Stimulated activated CD8-positive, alpha-beta memory T cell treated with anti-CD3 and anti-CD28 coated beads, Interleukin-12 subunit alpha, Interleukin-12 subunit beta, amount 100 ng/mL, for 4 hours (primary cell): Measurements from ENCODE around the gene CCDC6.
"Not testable (repeated sequence)": the region's sequence is repeated elsewhere in the genome, so short reads cannot be mapped to it uniquely, and the experiment has no call there.

Experiments used
- DNase-seq: peaks from one replicate; pipeline ENCODE4 v3.0.0-alpha.2; 2020; ENCODE audit warnings: low read depth

The CCDC6 gene

DNA sequence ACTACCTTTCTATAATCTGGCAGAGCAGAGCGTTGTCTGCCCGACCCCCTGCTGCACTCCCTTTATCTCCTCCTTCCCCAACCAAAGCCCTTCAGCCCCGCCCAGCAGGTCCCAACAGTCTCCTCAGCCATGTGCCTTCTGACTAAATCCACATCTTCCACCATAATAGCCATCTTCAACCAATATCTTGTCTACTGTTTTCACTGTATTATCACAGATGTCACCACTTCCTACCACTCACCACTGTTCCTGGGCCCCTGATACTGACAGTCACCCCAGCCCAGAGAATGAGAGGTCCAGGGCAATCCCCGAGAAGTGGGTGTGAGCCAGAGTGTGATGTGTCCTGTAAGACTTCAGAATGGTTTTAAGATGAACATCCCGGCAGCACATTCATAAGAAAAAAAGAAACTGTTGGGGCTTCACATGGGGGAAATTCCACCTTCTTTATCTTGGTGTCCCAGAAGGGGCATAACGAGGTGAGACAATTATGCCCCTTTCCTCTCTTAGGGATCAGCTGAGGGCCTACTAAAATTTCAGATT is 25.3 kb downstream of the CCDC6 start:
- DNase-seq, result peak; percentile 27

- no peak for DNase-seq
Measured at GRCh38 chr10:59880019-59880717, 26.2 kb downstream of the CCDC6 start.

DNA sequence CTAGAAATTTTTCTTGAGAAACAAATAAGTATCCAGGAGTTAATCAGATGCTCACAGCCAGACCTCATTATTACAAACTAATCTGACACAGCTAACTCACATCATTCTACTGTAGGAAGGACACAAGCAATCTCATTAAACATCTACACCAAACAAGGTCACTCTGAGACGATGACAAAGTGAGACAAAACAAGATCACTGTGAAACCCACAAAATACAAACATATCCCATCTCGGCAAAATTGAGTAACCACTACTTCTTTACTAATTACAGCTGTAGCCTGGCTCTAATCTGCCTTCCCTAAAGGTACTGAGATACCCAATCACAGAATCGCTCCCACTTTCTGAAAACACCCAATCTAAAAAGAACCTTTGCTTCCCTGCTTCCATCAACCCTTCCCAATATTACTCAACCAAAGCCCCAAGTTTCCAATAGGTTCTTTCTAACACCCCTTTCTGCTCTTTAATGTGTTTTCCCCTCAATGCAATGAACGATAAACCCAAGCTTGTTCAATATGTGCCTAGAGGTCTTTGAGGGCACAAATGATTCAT is 26.9 kb downstream of the CCDC6 start:
- DNase-seq, result no peak

- no peak for DNase-seq
Measured at GRCh38 chr10:59878915-59879314, 27.4 kb downstream of the CCDC6 start.

DNA sequence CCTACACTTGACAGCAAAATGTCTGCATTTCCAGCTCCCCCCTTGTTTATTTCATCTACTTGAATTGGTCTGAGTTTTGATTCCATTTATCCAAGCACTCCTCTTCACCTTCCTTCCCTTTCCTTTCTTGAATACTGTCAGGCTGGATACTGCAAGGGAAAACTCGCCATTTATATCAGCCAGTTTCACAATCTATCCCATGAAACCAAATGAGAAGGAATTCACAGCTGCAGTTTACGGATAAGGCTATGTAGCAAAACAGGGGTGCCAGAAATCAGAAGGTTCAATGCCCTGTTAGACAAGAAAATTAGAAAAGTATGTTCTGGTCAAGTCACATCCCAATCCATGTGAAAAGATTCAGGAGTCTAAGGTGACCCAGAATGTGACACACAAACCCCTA is 28.1 kb downstream of the CCDC6 start:
- DNase-seq, result no peak

GRCh38 chr10:59877191-59877671 is 29.1 kb downstream of the CCDC6 start:
- no peak for DNase-seq

DNA sequence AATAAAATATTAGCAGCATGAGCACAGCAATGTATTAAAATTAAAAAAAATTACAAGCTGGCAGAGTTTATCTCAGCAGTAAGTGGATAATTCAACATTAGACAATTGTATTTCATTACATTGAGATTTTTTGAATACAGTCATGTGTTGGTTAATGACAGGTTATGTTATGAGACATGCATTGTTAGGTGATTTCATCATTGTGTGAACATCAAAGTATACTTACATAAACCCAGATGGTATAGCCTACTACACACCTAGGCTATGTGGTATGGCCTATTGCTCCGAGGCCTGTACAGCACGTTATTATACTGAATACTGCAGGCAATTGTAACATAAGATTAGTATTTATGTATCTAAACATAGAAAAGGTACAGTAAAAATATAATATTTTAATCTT is 29.7 kb downstream of the CCDC6 start:
- no peak for DNase-seq

DNA sequence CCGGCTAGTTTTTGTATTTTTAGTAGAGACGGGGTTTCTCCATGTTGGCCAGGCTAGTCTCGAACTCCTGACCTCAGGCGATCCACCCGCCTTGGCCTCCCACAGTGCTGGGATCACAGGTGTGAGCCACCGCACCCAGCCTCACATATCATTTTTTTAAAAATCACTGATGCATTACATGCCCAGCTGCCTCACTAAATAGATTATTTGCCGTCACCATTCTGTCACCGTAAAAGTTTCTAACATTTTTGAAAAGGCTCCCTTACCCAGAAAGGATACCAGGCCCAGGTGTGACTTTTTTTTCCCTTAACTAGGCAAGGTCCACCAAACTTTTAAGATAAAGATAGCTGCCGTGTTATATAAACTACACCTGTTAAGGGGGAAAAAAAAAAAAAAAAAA is 30.1 kb downstream of the CCDC6 start:
- not testable (repeated sequence) for DNase-seq

DNA sequence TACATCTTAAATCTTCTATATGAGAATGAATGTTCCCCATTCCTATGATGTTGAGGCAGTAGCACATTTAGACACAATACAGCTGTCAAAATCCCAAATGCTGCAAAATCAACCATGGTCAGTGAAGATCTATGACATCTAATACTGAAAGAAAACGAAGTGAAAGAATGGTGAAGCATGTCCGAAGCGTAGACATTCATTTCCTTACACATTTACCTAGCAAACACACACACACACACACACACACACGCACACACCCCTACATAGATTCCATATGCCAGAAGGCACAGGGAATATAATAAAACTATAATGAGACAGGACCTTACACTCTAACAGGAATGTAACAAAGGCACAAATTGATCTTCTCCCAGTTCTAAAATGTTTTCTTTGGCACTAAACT is 32.5 kb downstream of the CCDC6 start:
- DNase-seq, result no peak

GRCh38 chr10:59872892-59873463 is 33.4 kb downstream of the CCDC6 start:
- DNase-seq, result no peak

DNA sequence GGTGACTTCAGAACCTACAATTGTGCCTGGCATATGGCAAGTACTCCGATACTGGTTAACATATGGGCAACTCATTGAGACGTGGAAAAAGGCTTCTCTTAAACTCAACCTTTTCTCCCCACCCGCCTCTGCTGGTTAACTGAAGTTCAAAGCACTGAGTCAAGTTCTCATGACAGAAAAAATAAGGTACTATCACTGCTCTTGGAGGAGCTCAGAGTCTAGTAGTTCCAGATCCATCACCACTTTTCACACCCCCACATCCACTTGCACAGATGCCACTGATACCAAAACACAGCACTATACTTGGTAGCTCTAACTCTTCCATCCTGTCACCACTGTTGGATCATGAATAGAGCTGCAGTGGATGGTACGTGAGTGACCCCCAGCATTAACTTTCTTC is 36.2 kb downstream of the CCDC6 start:
- no peak for DNase-seq

DNA sequence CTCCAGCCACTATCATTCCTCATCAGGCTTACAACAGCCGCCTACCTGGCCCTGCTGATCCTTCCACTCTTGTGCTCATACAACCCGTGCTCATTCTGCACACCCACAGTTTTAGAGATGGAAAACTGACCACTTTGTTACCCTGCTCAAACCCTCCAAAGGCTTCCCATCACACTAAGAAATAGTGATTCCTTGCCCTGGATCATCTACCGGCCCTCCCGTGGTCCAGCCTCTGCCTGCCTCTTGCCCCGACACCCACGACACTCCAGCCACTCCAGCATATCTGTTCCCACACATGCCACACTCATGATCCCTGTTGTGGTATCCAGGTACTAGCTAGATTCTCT is 36.8 kb downstream of the CCDC6 start:
- DNase-seq, result no peak

DNA sequence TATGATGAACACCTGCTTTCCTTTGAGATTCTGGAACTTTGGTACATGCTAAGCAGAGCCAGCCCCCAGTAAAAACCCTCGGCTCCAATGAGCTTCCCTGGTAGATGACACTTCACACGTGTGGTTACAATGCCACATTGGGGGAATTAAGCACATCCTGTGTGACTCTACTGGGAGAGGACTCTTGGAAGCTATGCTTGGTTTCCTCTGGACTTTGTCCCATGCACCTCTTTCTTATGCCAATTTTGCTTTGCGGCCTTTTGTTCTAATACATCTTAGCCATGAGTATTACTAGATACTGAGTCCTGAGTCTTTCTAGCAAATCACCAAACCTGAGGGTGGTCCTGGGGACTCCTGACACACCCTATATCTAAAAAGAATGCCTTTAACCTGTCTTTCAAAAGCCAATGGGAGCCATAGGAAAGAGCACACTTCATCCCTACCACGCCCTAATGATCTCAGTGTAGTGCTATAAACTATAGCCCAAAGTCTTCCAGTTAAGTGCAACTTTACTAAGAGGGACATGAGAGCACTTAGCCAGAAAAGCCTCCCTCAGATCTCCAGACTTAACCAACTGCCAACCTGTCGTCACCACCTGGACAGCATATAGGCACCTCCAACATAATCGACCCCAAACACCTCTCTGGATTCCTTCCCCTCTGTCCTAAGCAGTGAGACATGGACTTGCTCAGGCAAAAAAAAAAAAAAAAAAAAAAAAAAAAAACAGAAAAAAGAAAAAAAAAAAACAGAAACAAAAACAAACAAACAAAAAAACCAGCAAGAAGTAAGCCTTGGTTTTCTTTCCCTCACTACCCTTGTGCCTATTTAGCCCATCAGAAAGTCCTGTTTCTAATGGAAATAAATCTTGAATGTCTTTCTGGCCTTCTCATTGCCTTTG is 37.4 kb downstream of the CCDC6 start:
- no peak for DNase-seq

GRCh38 chr10:59867590-59867989 is 38.8 kb downstream of the CCDC6 start:
- no peak for DNase-seq

- no peak for DNase-seq
Measured at GRCh38 chr10:59865101-59865500, 41.3 kb downstream of the CCDC6 start.

GRCh38 chr10:59864141-59864962 is 42.0 kb downstream of the CCDC6 start:
- no peak for DNase-seq

GRCh38 chr10:59859570-59859969 is 46.8 kb downstream of the CCDC6 start:
- DNase-seq, result no peak

DNA sequence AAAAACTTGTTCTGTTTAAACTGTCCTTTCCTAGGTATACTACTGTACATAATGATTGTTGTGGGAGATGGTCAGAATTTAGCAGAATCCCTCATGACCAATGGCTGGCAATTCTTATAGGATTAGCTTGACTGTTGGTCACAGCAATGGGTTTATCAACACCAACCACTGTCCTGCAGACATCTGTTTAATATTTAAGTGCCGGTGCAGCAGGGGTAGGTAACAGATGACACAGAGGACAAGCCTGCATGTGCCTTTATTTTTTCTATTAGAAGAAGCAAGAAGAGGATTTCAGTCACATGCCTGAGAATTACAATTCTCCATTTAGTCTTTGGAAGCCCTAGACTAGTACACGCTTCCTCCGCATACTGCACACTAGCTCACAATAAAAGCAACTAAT is 48.4 kb downstream of the CCDC6 start:
- no peak for DNase-seq

DNA sequence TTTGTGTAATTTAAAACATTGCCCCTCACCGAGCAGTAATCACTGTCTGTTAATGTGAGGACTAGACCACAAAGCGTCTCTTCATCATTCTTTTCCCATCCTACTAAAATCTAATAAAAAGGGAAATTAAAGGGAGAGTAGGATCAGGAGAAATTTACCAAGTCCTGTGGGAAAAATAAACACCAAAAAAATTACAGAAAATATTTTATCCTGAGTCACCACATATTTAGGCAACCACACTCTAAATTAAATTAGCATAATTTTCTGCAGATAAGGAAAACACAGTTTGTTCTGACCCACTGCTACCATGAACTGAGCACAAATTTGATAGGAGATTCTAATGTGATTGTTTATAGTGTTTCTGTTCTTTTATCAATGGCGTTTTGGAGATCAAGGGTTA is 49.3 kb downstream of the CCDC6 start:
- no peak for DNase-seq

GRCh38 chr10:59856104-59856503 is 50.3 kb downstream of the CCDC6 start:
- DNase-seq, result no peak

- no peak for DNase-seq
Measured at GRCh38 chr10:59854571-59854970, 51.8 kb downstream of the CCDC6 start.

- no peak for DNase-seq
Measured at GRCh38 chr10:59852670-59853069, 53.7 kb downstream of the CCDC6 start.
